Heart left ventricle (tissue), 16 donors: ENCODE data around the gene MAS1. TPM values are rescaled to one million over a fixed set of nuclear protein-coding genes. Genes with fewer than 3 reads are reported as not detected.
"Not testable (repeated sequence)": the region's sequence is repeated elsewhere in the genome, so short reads cannot be mapped to it uniquely, and the experiment has no call there.

Experiments used
- ATAC-seq, 4 donors: fragments of 200-7000 bp; cut with Tn5 transposase; one replicate each; pipeline ENCODE4 v1.9.1; 2020 to 2022; ENCODE audit warnings: moderate library complexity in 4 of 4, mild to moderate bottlenecking in 3 of 4, moderate number of reproducible peaks in 1 of 4
- DNase-seq, 5 donors: peaks; one replicate each; pipeline ENCODE4 v3.0.0-alpha.2; 2020
- H3K27ac ChIP-seq, 12 donors: fragments of 200-600 bp; sonication (generic) in 4 of 12; one replicate each; pipeline versions ENCODE4 v1.5.0 to v1.8.0; 2016 to 2022; ENCODE audit warnings: mild to moderate bottlenecking in 2 of 12
- H3K27me3 ChIP-seq, 9 donors: fragments of 200-600 bp; sonication (generic) in 2 of 9; one replicate each; pipeline versions ENCODE4 v1.5.1 to v1.8.0; 2016 to 2022; ENCODE audit warnings: mild to moderate bottlenecking in 3 of 9
- H3K36me3 ChIP-seq, 9 donors: fragments of 200-600 bp; sonication (generic) in 2 of 9; one replicate each; pipeline versions ENCODE4 v1.5.0 to v1.8.0; 2018 to 2022; ENCODE audit warnings: mild to moderate bottlenecking in 2 of 9
- H3K4me1 ChIP-seq, 12 donors: fragments of 200-600 bp; sonication (generic) in 4 of 12; one replicate each; pipeline versions ENCODE4 v1.5.0 to v1.8.0; 2016 to 2022; ENCODE audit warnings: mild to moderate bottlenecking in 3 of 12
- H3K4me3 ChIP-seq, 12 donors: fragments of 200-600 bp; sonication (generic) in 4 of 12; one replicate each; pipeline versions ENCODE4 v1.5.0 to v1.8.0; 2017 to 2022; ENCODE audit warnings: mild to moderate bottlenecking in 9 of 12, moderate library complexity in 4 of 12
- H3K9me3 ChIP-seq, 12 donors: fragments of 200-600 bp; sonication (generic) in 4 of 12; one replicate each; pipeline versions ENCODE4 v1.5.0 to v1.8.0; 2016 to 2022; ENCODE audit warnings: mild to moderate bottlenecking in 1 of 12
- CTCF ChIP-seq, 12 donors: fragments of 200-600 bp; sonication (generic) in 4 of 12; IDR thresholded peaks; one replicate each; pipeline versions ENCODE4 v1.5.0 to v1.8.0; 2018 to 2022; ENCODE audit warnings: antibody characterized with exemption in 12 of 12, mild to moderate bottlenecking in 5 of 12
- POLR2A ChIP-seq, 2 donors: fragments of 450-650 bp; IDR thresholded peaks; one replicate each; pipeline ENCODE4 v1.6.1; 2017; ENCODE audit warnings: antibody characterized with exemption in 2 of 2, mild to moderate bottlenecking in 2 of 2, moderate library complexity in 2 of 2
- WGBS, 4 donors: extraction: QIAGEN DNeasy Blood & Tissue Kit in 2 of 4; methylation state at CpG; one replicate each; pipeline versions ENCODE4 v1.1.5 to v1.1.7; 2013 to 2018; 5-methylcytosine and 5-hydroxymethylcytosine counted together
- intact Hi-C, 10 donors: fragments of 100-400 bp; cut with DNase I; formaldehyde crosslinking; loops; one replicate each; pipeline versions ENCODE4 v1.11.1 to v1.14.2; 2022
- long read RNA-seq, 3 donors: library from polyadenylated mRNA; unstranded; transcript quantifications; one replicate each; pipeline ENCODE4 v2.0.0, GENCODE V29; 2020 to 2021
- polyA plus RNA-seq, 2 donors: library from polyadenylated mRNA; stranded (reverse); fragments of 200-250 nt; gene quantifications; one replicate each; pipeline ENCODE4 v1.2.3, GENCODE V29; 2013
- total RNA-seq, 9 donors: library from RNA; depleted of rRNA in 2 of 9; stranded (reverse); fragments of >200 nt in 2 of 9; fragmentation: NEBNext Ultra II Directional in 3 of 9; extraction: Animal tissue kit (Norgen Biotek cat#: 25700) in 3 of 9; gene quantifications; one replicate each; pipeline versions ENCODE4 v1.1.0 to v1.2.4, GENCODE V29; 2016 to 2023
- donor health status: ischemic (EF 13 %, LVEDD 7.1; RV severe dilation, severe dysfunction).
- donor health status: healthy with polysubstance abuse.
- donor health status: DM: no; HTN: yes; CAD: no.
- donor health status: DM: no; HTN: no; CAD: no.
- donor health status: ischemic (EF 25% LVEDD 6.9; RV normal size, moderate dysfunction).
- donor health status: ischemic (EF 25% LVEDD 5.7; RV mildly dilated, moderate dysfunction).
- donor health status: healthy.
- donor health status: DM: yes; HTN: yes; CAD: no.
- donor health status: ischemic (EF 35%, LVEDD 5.7; RV mildly dilated, moderate dysfunction).
- donor health status: nonischemic (EF 11% LVEDD 7.7; RV severe dilation, severe dysfunction).
- donor health status: DM: yes; HTN: yes; CAD: no.
- donor health status: PGD.
- donor health status: ischemic (EF 29% LVEDD 5.4; RV normal size, mild dysfunction).
- donor health status: nonischemic (EF 23%, LVEDD 6.1; RV moderate dilation, normal function).

MAS1 gene
- total RNA-seq (under 1 TPM in 2 of 9 donors, not detected in 7; 0.05 to 0.08 TPM), polyA plus RNA-seq (not detected)
- long read RNA-seq, donor 1 = 0 reads
- long read RNA-seq, donor 2 = 0 reads
- long read RNA-seq, donor 3 = 0 reads

GRCh38 chr6:159890792-159891191 lies at the start of gene MAS1:
Gene MAS1, plus strand, starts transcription at chr6:159890988. Its CDS starts 15,968 bp downstream, at chr6:159906956.
- no peak for TF ChIP-seq POLR2A (IDR thresholded peaks at IDR 0.05)
- no peak for TF ChIP-seq CTCF (IDR thresholded peaks at IDR 0.05)
- H3K36me3 ChIP-seq = no peaks in the 10 kb centered on the region
- H3K4me3 ChIP-seq = no peak within 1 kb of the TSS
- ATAC-seq = no peak
- peaks cover 0 to 38% (median 5%) of the 10 kb centered on the region in 9 donors for H3K27me3 ChIP-seq
- no peak within 1 kb of the TSS for H3K27ac ChIP-seq
- intact Hi-C loops = no loop called here
- 78 to 83% (median 81%) methylated on average over 7 of the region's 7 CpGs for WGBS, 4 donors
- DNase-seq = no peak
- no peaks in the 10 kb centered on the region for H3K9me3 ChIP-seq
- no peaks in the 10 kb centered on the region for H3K4me1 ChIP-seq

- TF ChIP-seq CTCF (IDR thresholded peaks at IDR 0.05) = peak in 2 of 12 donors; percentile 10 to 20
- no peak for TF ChIP-seq POLR2A (IDR thresholded peaks at IDR 0.05)
- intact Hi-C loops = no loop called here
- no peak overlapping the region for H3K27ac ChIP-seq
- ATAC-seq (no peak), DNase-seq (no peak)
- H3K4me3 ChIP-seq = no peak overlapping the region
- peaks cover 0 to 3% (median 0%) of the 10 kb centered on the region in 12 donors for H3K4me1 ChIP-seq
- no peaks in the 10 kb centered on the region for H3K27me3 ChIP-seq
- WGBS, 4 donors = 72 to 81% (median 77%) methylated on average over 4 of the region's 4 CpGs
- H3K36me3 ChIP-seq = no peaks in the 10 kb centered on the region
- H3K9me3 ChIP-seq = no peaks in the 10 kb centered on the region
Measured at GRCh38 chr6:159842035-159842434, 48.8 kb upstream of the MAS1 start.

- H3K27ac ChIP-seq = no peak overlapping the region
- WGBS, 4 donors = 78 to 88% (median 81%) methylated on average over 12 to 13 of the region's 13 CpGs
- no peaks in the 10 kb centered on the region for H3K36me3 ChIP-seq
- H3K4me3 ChIP-seq = no peak overlapping the region
- DNase-seq (no peak), ATAC-seq (peak in 1 of 4 donors; percentile 33)
- H3K4me1 ChIP-seq = no peaks in the 10 kb centered on the region
- intact Hi-C loops = no loop called here
- no peaks in the 10 kb centered on the region for H3K27me3 ChIP-seq
- peaks cover 0 to 8% (median 0%) of the 10 kb centered on the region in 12 donors for H3K9me3 ChIP-seq
- TF ChIP-seq POLR2A (IDR thresholded peaks at IDR 0.05) = no peak
- no peak for TF ChIP-seq CTCF (IDR thresholded peaks at IDR 0.05)
Measured at GRCh38 chr6:159844737-159845645, 45.8 kb upstream of the MAS1 start.

GRCh38 chr6:159848552-159848951 lies 42.2 kb upstream of the MAS1 start:
- DNase-seq, H3K27ac ChIP-seq, H3K4me3 ChIP-seq, ATAC-seq, intact Hi-C loops, H3K9me3 ChIP-seq, H3K4me1 ChIP-seq, H3K27me3 ChIP-seq, H3K36me3 ChIP-seq: not testable (repeated sequence)
- 80 to 93% (median 91%) methylated on average over 5 of the region's 5 CpGs for WGBS, 4 donors

- ATAC-seq, H3K27ac ChIP-seq, H3K27me3 ChIP-seq, H3K9me3 ChIP-seq, H3K36me3 ChIP-seq, DNase-seq, H3K4me3 ChIP-seq: not testable (repeated sequence)
- intact Hi-C loops = loop anchor here in 1 of 10 donors (10.0 kb wide), 1 partner anchor 155 kb away; the partner anchor contains the start of gene SOD2
- WGBS, 4 donors = 81 to 95% (median 90%) methylated on average over 1 of the region's 1 CpG
- H3K4me1 ChIP-seq = peaks cover 0 to 11% (median 0%) of the 10 kb centered on the region in 12 donors
Measured at GRCh38 chr6:159849851-159850250, 40.9 kb upstream of the MAS1 start.
